GM10847 (cell line): ENCODE data around the gene TOMT.

Source experiments
- POLR2A ChIP-seq: IDR thresholded peaks from 2 replicates; pipeline ENCODE4 v1.6.1; 2011; ENCODE audit not compliant: insufficient read length; ENCODE audit errors: extremely low read depth

Gene TOMT

GRCh38 chr11:72081184-72081644, 24.5 kb upstream of the TOMT start:
- no peak for TF ChIP-seq POLR2A

DNA sequence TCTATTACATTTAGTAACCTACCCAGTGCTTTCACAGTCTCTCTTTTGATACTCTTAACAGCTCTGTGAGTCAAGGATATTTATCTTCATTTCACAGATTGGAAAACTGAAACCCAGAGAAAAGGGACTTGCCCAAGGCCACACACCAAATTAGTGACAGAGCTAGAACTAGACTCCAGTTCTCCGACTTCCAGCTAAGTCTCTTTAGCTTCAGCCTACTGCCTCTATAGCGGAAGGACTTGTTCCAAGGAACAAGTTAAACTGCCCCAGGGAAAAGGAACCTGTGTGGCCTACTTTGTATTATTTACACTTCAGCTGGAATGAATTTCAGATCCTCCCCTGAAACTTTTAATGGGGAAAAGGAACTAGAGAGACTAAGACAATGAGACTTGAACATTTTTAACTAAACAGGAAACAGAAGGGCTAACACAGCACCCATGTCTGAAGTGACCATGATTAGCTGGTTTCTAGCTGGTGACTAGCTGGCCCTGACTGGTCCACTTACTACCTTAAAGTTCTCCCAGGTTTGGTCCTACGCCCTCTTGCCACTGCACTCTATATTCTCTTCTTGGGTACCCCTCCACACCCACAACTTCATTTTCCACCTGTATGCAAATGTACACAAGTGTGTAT, 23.8 kb upstream of the TOMT start:
- no peak for TF ChIP-seq POLR2A

DNA sequence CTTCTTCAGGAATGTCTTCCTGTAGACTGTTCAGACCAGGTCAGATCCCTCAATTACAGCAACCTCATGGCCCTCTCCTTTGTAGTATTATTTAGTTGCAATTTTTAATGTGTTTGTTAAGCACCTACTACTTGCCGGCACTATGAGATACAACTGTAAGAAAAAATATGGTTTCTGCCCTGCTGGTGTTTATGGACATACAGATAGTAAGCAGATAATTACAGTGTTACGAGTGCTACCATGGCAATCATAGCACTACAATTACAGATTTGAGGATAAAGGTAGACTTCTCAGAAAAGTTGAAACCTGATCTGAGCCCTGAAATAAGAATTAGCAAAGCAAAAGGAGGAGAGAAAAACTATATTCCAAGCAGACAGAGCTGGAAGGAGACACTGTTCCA, 22.3 kb upstream of the TOMT start:
- no peak for TF ChIP-seq POLR2A

GRCh38 chr11:72084076-72084475, 21.6 kb upstream of the TOMT start:
- TF ChIP-seq POLR2A, result no peak

DNA sequence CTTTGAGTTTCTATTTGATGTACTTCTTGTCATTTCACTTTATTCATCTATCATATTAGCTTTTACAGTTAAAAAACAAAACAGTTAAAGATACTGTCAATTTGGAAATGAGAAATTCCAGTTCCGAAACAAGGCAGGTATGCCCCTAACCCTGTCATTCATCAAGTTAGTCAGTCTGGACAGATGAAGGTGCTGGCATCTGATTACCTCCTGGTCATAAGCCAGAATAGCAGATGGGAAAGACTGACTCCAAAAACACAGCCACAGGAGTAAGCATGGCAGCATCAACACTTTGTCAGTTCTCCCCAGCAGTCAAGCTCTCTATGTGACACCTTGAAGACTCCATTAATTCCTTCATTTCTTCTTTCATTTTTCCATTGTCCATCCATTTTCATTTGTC, 20.8 kb upstream of the TOMT start:
- no peak for TF ChIP-seq POLR2A

DNA sequence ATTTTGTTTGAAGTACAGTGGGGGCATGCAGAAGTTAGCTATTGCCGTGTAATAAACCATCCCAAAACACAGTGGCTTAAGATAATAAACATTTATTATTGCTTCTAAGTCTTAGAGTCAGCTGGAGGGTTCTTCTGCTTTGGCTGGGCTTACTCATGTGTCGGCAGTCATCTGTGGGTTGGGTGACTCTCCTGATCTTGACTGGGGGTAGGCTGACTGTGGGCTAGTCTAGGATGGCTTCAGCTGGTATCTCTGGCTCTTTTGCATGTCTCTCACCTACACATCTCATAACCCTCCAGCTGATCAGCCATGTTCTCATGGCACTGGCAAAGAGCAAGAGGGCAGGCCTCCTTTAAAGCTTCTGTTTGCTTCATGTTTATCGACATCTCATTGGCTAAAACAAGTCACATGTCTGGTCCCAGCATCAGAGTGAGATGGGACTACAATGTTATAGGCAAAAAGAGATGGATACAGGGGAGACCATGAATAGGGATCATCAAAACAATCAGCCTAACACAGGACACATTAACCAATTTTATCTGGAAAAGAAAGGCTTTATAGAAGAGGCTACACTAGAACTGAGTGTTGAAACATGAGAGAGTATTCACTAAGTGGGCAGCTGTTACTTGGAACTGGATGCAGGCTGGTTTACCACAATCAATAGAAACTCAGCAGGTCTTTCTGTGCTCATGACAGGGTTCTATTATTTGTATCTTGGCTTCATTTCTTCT, 19.9 kb upstream of the TOMT start:
- no peak for TF ChIP-seq POLR2A

- TF ChIP-seq POLR2A, result no peak
Observed at GRCh38 chr11:72088076-72088808, 17.5 kb upstream of the TOMT start.

DNA sequence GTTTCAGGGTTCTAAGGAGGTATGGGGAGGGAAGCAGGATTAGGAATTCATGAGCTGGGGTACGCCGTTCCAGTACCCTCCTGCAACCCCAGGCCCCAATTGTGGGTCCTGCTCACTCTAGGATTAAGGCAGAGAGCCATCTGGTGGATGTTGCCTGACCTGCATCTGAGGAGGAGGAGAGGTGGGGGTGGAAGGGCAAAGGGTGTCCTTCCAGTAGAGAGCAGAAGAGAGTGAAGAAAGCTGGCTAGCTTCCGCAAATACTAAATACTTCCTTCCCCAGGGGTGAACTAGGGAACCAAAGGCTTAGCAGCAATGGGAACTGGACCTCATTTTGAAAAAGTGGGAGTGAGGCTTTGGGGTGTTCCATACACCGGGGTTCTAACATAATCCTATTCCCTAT, 14.4 kb upstream of the TOMT start:
- no peak for TF ChIP-seq POLR2A

DNA sequence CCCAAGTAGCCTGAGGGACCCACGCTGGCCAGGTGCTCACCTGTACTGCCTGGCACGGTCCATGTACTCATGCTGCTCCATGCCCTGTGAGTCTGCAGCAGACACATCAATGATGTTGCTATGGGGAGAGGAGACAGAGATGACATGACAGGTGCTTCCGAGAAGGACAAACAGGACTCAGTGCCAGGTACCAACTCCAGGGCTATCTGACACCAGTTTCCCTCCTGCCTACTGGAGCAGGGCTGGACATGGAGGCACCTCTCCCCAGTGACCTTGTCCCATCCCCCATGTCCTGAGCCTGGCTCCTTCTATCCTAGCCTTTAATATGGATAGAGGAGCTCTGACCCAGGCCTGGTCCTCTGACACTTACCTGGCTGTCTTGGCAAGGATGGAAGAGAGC, 7.0 kb upstream of the TOMT start:
- TF ChIP-seq POLR2A, result no peak

GRCh38 chr11:72100009-72100408, 5.7 kb upstream of the TOMT start:
- no peak for TF ChIP-seq POLR2A

- no peak for TF ChIP-seq POLR2A
Observed at GRCh38 chr11:72100462-72100861, 5.3 kb upstream of the TOMT start.

DNA sequence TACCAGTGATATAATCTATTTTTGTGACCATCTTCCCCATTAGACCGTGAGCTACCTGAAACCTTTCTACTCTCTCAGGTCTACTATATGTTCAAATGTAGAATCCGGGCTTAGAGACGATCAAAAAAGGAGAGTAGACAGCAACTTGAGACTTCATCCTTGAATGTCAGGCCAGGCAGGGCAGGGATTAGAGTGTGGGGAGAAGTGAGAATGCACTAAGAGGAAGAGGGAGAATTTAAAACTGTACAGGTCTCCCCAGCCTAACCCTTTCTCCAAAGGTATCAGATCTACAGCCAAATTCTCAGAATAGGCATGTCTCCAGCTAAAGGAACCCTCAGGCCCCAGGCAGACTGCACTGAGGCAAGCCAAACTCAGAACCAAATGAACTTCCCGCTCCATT, 3.6 kb upstream of the TOMT start:
- no peak for TF ChIP-seq POLR2A

DNA sequence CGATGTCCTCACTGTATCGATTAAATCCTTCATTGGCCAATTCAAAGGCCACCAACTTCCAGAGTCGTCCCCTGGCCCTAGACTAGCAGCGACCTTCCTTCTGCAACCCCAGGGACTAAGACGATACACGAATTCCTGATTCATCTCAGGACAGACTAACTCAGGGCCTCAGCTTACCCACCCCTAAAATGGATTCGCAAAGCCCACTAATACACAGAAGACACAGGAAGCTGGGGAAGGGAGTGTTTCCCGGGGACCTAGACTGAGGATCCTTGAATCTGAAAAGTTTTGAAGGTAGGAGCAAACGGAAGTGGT, 3.1 kb upstream of the TOMT start:
- no peak for TF ChIP-seq POLR2A

GRCh38 chr11:72102946-72103753, 2.6 kb upstream of the TOMT start, which contains the start of gene LAMTOR1:
Gene LAMTOR1, minus strand, starts transcription at chr11:72103297. Its CDS starts 73 bp downstream, at chr11:72103224.
- TF ChIP-seq POLR2A, result peak; percentile 80

GRCh38 chr11:72103754-72104167, 2.0 kb upstream of the TOMT start:
- no peak for TF ChIP-seq POLR2A
